GM12864 (cell line): ENCODE measurements around the gene DNTTIP2.
A peak's percentile ranks its signal among the peaks of the same experiment; 100 is the strongest.

Experiments
- DNase-seq: peaks from one replicate; pipeline ENCODE4 v3.0.0-alpha.2; 2011; ENCODE audit warnings: low read depth
- H3K4me3 ChIP-seq: 2 replicates; pipeline ENCODE4 v1.5.1; 2011; ENCODE audit warnings: mild to moderate bottlenecking, low read depth, low read length, control low read depth
- CTCF ChIP-seq: IDR thresholded peaks from 2 replicates; pipeline ENCODE4 v1.5.1; 2011; ENCODE audit warnings: low read depth, mild to moderate bottlenecking, moderate library complexity, low read length, control low read depth, inconsistent platforms; ENCODE audit errors: missing control alignments

The DNTTIP2 gene

DNA sequence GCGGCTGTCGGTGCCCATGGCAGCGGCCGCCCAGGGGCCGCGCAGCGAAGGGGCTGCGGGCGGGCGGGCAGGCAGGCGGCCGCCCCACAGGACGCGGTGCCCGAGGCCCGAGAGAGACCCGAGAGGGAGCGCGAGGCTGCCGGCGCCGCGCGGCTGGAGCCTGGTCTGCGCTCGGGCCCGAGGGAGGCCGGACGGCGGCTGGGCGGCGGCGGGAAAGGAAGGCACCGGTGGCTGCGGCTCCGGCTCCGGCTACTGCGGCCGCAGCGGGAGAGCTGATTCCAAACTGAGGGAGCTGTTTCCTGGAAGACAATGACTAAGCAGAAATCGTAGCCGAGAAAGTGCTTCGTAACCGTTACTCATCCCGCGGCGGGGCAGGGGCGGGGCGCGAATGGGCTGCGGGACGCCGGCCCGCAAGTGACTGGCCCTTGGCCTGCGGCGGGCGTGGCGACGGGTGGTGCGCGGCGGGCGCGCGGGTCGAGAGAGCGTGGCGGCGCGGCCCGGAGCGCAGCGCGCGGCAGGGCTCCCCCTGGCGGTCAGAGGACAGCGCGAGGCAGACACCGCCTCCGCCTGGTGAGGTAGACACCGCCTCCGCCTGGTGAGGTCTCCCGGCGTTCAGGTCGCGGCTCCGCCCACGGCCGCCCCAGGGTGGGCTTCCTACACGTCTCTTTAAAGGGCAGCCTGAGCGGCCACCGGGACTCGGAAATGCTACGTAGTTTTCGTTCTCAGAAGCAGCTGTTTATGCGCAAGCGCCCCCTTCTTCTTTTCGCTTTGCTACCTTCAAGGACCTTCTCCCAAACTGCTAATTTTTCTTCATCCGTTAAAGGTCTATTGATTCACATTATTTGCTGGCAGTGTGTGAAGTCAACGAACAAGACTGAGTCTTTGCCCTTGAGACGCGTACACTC is 30.4 kb upstream of the DNTTIP2 start, which contains the start of gene GCLM:
Gene GCLM, minus strand, starts transcription at position 285 of the 905 bp plus-strand sequence. Its CDS starts 267 bp downstream, at position 18.
- TF ChIP-seq CTCF: peak; percentile 89
- peak; percentile 46 for DNase-seq
- peak within 1 kb of the TSS; percentile 92 for H3K4me3 ChIP-seq

- peak overlapping the region; percentile 92 for H3K4me3 ChIP-seq
- TF ChIP-seq CTCF: no peak
- no peak for DNase-seq
Measured at GRCh38 chr1:93908394-93909145, 29.6 kb upstream of the DNTTIP2 start.

DNA sequence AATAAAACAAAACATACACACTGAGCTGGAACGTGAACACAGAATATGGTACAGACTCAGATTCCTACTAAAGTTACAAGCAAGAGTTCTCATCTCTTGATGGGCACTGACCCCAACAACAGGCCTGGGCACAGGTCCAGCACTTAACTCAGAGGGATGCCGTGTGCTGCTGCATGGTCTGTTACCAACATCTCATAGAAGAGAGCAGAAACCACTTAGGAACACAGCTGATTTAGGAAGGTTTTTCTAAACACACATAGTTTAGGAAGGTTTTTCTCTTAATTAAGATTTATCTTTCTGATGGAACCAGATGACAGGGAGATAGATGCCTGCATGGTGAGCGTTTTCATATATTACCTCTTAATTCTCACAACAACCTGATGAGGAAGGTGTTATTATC is 28.7 kb upstream of the DNTTIP2 start:
- no peak for TF ChIP-seq CTCF
- H3K4me3 ChIP-seq: peak overlapping the region; percentile 14; the same call in 1 of the 2 replicates
- no peak for DNase-seq

GRCh38 chr1:93906480-93906879 is 27.5 kb upstream of the DNTTIP2 start:
- TF ChIP-seq CTCF: no peak
- H3K4me3 ChIP-seq: no peak overlapping the region
- DNase-seq: no peak

DNA sequence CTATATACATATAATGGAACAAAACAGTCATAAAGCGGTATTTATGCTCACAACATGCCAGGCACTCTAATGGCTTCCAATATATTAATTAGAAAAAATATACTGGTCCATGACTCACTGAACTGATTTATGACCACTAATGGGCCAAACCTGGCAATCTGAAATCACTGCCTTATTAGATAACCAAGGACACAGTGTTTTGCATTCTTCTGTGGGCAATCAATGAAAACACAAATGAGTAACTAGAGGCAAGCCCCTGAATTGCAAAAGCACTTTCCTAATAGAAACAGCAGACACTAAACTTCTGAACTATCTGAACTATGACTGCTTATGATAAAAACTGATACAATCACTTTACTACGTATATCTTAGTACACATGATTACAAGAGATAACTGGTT is 26.7 kb upstream of the DNTTIP2 start:
- H3K4me3 ChIP-seq: no peak overlapping the region
- TF ChIP-seq CTCF: no peak
- no peak for DNase-seq

DNA sequence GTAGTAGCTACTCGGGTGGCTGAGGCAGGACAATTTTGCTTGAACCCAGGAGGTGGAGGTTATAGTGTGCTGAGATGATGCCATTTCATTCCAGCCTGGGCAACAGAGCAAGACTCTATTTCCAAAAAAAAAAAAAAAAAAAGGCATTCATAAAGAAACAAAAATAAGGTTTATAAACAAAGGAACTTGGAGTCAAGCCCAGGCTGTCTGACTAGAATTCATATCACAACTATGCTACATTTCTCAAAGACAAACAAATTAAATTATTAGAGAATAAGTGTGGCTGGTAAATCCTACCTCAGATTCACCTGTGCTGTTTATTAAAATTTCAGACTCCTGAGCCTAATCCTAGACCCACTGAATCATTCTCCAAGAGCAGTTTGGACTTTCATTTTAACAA is 26.0 kb upstream of the DNTTIP2 start:
- H3K4me3 ChIP-seq: no peak overlapping the region
- DNase-seq: no peak
- TF ChIP-seq CTCF: no peak
